Gastroesophageal sphincter (tissue), 3 donors: ENCODE data around the gene RAPSN.

Source experiments
- POLR2AphosphoS5 ChIP-seq: sonication (generic); formaldehyde crosslinking; IDR thresholded peaks from one replicate; pipeline ENCODE4 v1.6.1; 2017; ENCODE audit warnings: antibody characterized with exemption
- TF ChIP-seq, protein P1 (sequence below), 4 experiments: fragments of 200-600 bp in 2 of 4; fragments of 450-650 bp in 2 of 4; sonication (generic) in 1 of 4; IDR thresholded peaks; one replicate each; pipeline ENCODE4 v1.5.1; 2017 to 2019; ENCODE audit warnings: antibody characterized with exemption in 4 of 4, mild to moderate bottlenecking in 2 of 4, moderate library complexity in 2 of 4

DNA sequence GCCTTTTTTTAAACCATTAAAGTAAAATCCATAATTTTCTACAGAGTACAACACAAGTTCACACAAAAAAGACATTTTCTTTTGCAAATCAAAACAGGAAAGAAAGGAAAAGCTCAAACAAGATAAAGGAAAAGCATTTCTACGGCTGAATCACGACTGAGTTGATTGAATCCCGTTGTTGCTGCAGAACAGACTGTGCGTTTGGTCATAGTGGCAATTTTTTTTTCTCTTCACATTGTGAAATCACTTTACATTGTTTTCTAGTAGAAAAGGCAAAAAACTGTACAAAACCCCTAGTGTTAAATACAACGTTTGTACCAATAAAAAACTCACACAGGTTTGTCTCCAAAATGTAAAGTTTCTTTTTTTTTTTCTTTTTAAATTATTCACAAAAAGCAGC, 17.3 kb upstream of the RAPSN start:
- TF ChIP-seq, protein P1, sequence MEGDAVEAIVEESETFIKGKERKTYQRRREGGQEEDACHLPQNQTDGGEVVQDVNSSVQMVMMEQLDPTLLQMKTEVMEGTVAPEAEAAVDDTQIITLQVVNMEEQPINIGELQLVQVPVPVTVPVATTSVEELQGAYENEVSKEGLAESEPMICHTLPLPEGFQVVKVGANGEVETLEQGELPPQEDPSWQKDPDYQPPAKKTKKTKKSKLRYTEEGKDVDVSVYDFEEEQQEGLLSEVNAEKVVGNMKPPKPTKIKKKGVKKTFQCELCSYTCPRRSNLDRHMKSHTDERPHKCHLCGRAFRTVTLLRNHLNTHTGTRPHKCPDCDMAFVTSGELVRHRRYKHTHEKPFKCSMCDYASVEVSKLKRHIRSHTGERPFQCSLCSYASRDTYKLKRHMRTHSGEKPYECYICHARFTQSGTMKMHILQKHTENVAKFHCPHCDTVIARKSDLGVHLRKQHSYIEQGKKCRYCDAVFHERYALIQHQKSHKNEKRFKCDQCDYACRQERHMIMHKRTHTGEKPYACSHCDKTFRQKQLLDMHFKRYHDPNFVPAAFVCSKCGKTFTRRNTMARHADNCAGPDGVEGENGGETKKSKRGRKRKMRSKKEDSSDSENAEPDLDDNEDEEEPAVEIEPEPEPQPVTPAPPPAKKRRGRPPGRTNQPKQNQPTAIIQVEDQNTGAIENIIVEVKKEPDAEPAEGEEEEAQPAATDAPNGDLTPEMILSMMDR (IDR thresholded peaks at IDR 0.05): no peak
- TF ChIP-seq POLR2AphosphoS5: no peak
